Vagina (tissue), 2 donors: ENCODE measurements around the gene MKNK1.

ENCODE experiments used
- POLR2A ChIP-seq, 2 donors: fragments of 450-650 bp; IDR thresholded peaks; one replicate each; pipeline ENCODE4 v1.6.1; 2017; ENCODE audit warnings: antibody characterized with exemption in 2 of 2, mild to moderate bottlenecking in 2 of 2, moderate library complexity in 2 of 2
- TF ChIP-seq, protein P1 (sequence below), 3 experiments: fragments of 450-650 bp in 2 of 3; fragments of 200-600 bp in 1 of 3; sonication (generic) in 1 of 3; IDR thresholded peaks; one replicate each; pipeline ENCODE4 v1.5.1; 2017 to 2019; ENCODE audit warnings: antibody characterized with exemption in 3 of 3, mild to moderate bottlenecking in 2 of 3, moderate library complexity in 2 of 3

DNA sequence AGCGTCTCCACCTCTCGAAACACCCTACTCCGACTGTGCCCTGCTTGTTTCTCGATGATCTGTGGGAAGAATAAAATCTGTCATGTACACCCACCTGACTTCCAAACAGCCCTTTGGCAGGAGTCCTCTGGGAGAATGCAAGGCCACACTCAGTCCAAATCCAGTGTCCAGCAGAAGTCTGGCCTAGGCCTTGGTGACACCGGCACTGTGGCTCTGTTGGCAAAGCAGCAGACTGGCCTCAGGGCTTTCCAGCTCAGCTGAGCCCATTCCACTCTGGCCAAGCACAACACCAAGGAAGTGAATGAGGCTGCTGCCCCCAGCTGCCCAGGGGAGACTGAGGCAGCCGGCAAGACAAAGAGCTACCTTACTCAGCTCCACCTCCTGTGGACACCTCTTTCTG lies 27.5 kb downstream of the MKNK1 start:
- TF ChIP-seq, protein P1, sequence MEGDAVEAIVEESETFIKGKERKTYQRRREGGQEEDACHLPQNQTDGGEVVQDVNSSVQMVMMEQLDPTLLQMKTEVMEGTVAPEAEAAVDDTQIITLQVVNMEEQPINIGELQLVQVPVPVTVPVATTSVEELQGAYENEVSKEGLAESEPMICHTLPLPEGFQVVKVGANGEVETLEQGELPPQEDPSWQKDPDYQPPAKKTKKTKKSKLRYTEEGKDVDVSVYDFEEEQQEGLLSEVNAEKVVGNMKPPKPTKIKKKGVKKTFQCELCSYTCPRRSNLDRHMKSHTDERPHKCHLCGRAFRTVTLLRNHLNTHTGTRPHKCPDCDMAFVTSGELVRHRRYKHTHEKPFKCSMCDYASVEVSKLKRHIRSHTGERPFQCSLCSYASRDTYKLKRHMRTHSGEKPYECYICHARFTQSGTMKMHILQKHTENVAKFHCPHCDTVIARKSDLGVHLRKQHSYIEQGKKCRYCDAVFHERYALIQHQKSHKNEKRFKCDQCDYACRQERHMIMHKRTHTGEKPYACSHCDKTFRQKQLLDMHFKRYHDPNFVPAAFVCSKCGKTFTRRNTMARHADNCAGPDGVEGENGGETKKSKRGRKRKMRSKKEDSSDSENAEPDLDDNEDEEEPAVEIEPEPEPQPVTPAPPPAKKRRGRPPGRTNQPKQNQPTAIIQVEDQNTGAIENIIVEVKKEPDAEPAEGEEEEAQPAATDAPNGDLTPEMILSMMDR (IDR thresholded peaks at IDR 0.05): no peak
- no peak for TF ChIP-seq POLR2A (IDR thresholded peaks at IDR 0.05)
